Measurements from ENCODE around the gene ATG10.
"Not testable (repeated sequence)": the region's sequence is repeated elsewhere in the genome, so short reads cannot be mapped to it uniquely, and the experiment has no call there.

Gene ATG10

DNA sequence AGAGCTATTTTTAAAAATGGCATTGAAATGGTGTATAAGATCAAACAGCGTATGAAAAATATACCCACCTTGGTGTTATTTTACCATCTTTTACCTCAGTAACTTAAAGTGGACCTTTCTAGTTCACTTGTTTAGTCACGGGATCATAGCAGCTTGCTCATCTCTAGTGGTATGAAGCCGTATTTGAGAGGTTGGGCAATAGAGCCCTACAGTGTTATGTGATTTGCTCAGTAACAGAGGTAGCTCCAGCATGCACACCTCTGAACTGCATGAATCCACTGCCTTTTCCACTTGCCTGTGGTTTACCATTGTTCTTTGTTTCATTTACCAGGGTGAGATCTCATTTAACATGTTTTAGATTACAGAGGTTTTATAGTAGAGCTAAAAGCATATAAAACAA is 134.4 kb downstream of the ATG10 start:
- no peak for DNase-seq
- Histone ChIP-seq H3K4me3 (ENCODE audit: insufficient read depth, low read depth, low read length, poor library complexity, severe bottlenecking) (no peak overlapping the region), H3K36me3 (ENCODE audit: control insufficient read depth, insufficient read depth, low read length) (no peaks in the 10 kb centered on the region), H3K4me1 (ENCODE audit: control insufficient read depth, insufficient read depth, low read length, poor library complexity, severe bottlenecking) (no peaks in the 10 kb centered on the region), H3K9me3 (ENCODE audit: control insufficient read depth, low read length) (no peaks in the 10 kb centered on the region), H3K27me3 (replicated peaks; ENCODE audit: control insufficient read depth, insufficient read depth, low read length, poor library complexity, severe bottlenecking) (no peaks in the 10 kb centered on the region), H3K27ac (ENCODE audit: insufficient read depth, low read length, poor library complexity, severe bottlenecking) (no peak overlapping the region)

DNA sequence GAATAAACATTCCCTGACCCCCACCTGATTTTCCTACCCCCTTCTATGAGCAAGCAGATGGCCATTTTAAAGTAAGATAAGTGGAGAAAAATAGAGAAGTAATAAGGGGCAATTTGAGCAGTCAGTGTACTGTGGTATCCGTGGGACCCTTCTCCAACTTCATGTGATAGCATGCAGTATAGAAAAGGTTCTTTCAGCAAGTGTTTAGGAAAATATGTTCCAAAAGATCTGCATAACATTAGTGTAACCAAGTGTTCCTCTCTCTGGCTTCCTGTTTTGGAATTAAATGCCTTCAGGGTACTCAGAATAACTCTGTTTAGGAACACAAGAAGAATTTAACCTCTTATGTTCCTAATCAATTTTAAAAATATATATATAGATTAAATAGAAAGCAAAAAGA is 134.9 kb downstream of the ATG10 start:
- no peak for DNase-seq
- Histone ChIP-seq H3K9me3 (ENCODE audit: control insufficient read depth, low read length) (no peaks in the 10 kb centered on the region), H3K36me3 (ENCODE audit: control insufficient read depth, insufficient read depth, low read length) (no peaks in the 10 kb centered on the region), H3K4me1 (ENCODE audit: control insufficient read depth, insufficient read depth, low read length, poor library complexity, severe bottlenecking) (no peaks in the 10 kb centered on the region), H3K4me3 (ENCODE audit: insufficient read depth, low read depth, low read length, poor library complexity, severe bottlenecking) (no peak overlapping the region), H3K27me3 (replicated peaks; ENCODE audit: control insufficient read depth, insufficient read depth, low read length, poor library complexity, severe bottlenecking) (no peaks in the 10 kb centered on the region), H3K27ac (ENCODE audit: insufficient read depth, low read length, poor library complexity, severe bottlenecking) (no peak overlapping the region)

- H3K36me3 ChIP-seq (ENCODE audit: control insufficient read depth, insufficient read depth, low read length): no peaks in the 10 kb centered on the region
- H3K4me1 ChIP-seq (ENCODE audit: control insufficient read depth, insufficient read depth, low read length, poor library complexity, severe bottlenecking): no peaks in the 10 kb centered on the region
- H3K4me3 ChIP-seq (ENCODE audit: insufficient read depth, low read depth, low read length, poor library complexity, severe bottlenecking): no peak overlapping the region
- no peaks in the 10 kb centered on the region for H3K9me3 ChIP-seq (ENCODE audit: control insufficient read depth, low read length)
- no peak overlapping the region for H3K27ac ChIP-seq (ENCODE audit: insufficient read depth, low read length, poor library complexity, severe bottlenecking)
- no peaks in the 10 kb centered on the region for H3K27me3 ChIP-seq (replicated peaks; ENCODE audit: control insufficient read depth, insufficient read depth, low read length, poor library complexity, severe bottlenecking)
- DNase-seq: no peak
These were observed 135.4 kb downstream of the ATG10 start for GRCh38 chr5:82107267-82107666.

DNA sequence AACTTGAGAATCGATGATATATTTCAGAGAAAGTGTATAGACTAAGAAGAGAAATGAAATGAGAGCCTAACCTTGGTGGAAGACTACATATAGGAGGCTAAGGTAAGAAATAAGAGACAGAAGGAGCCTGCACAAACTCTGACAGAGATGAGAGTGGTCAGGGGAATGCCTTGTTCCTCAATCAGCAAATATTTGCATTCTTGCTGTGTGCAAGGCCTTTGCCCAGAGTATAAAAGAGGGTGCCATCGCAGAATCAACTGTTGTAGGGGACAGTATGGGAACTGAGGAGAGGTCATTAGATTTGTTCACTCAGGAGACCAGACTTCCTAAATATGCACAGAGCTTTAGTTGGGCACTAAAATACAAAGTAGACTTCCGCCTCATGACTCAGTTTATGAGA is 137.2 kb downstream of the ATG10 start:
- Histone ChIP-seq H3K27me3 (replicated peaks; ENCODE audit: control insufficient read depth, insufficient read depth, low read length, poor library complexity, severe bottlenecking) (no peaks in the 10 kb centered on the region), H3K4me1 (ENCODE audit: control insufficient read depth, insufficient read depth, low read length, poor library complexity, severe bottlenecking) (no peaks in the 10 kb centered on the region), H3K27ac (ENCODE audit: insufficient read depth, low read length, poor library complexity, severe bottlenecking) (no peak overlapping the region), H3K36me3 (ENCODE audit: control insufficient read depth, insufficient read depth, low read length) (no peaks in the 10 kb centered on the region), H3K9me3 (ENCODE audit: control insufficient read depth, low read length) (no peaks in the 10 kb centered on the region), H3K4me3 (ENCODE audit: insufficient read depth, low read depth, low read length, poor library complexity, severe bottlenecking) (no peak overlapping the region)
- DNase-seq: no peak

- not testable (repeated sequence) for H3K36me3 ChIP-seq (ENCODE audit: control insufficient read depth, insufficient read depth, low read length); H3K4me3 ChIP-seq (ENCODE audit: insufficient read depth, low read depth, low read length, poor library complexity, severe bottlenecking); H3K9me3 ChIP-seq (ENCODE audit: control insufficient read depth, low read length); H3K4me1 ChIP-seq (ENCODE audit: control insufficient read depth, insufficient read depth, low read length, poor library complexity, severe bottlenecking); H3K27ac ChIP-seq (ENCODE audit: insufficient read depth, low read length, poor library complexity, severe bottlenecking); DNase-seq; H3K27me3 ChIP-seq (replicated peaks; ENCODE audit: control insufficient read depth, insufficient read depth, low read length, poor library complexity, severe bottlenecking)
These were observed 138.1 kb downstream of the ATG10 start for GRCh38 chr5:82109915-82110314.

DNA sequence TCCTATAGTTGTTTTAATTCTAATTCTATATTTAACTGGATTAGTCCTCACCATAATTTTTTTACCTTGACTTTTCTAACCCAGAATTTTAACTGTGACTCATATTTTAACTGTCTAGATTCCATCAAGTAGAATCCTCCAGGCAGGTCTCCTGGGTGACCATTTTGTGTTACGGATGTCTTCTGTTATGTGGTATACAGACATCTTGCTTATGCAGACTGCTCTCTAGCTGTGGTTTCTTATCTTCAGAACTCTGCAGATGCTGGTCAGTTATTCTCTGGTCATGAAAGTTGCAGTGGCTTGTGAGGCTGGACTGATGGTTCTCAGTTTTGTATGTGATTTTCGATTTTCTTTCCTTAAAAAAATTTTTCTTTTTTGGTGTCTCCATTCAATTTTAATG is 139.4 kb downstream of the ATG10 start:
- no peak for DNase-seq
- H3K36me3 ChIP-seq (ENCODE audit: control insufficient read depth, insufficient read depth, low read length): no peaks in the 10 kb centered on the region

GRCh38 chr5:82115858-82116257 is 144.0 kb downstream of the ATG10 start:
- H3K27me3 ChIP-seq (replicated peaks; ENCODE audit: control insufficient read depth, insufficient read depth, low read length, poor library complexity, severe bottlenecking): no peaks in the 10 kb centered on the region
- DNase-seq: no peak
- no peak overlapping the region for H3K27ac ChIP-seq (ENCODE audit: insufficient read depth, low read length, poor library complexity, severe bottlenecking)
- no peaks in the 10 kb centered on the region for H3K36me3 ChIP-seq (ENCODE audit: control insufficient read depth, insufficient read depth, low read length)
- H3K9me3 ChIP-seq (ENCODE audit: control insufficient read depth, low read length): no peaks in the 10 kb centered on the region
- H3K4me1 ChIP-seq (ENCODE audit: control insufficient read depth, insufficient read depth, low read length, poor library complexity, severe bottlenecking): no peaks in the 10 kb centered on the region
- H3K4me3 ChIP-seq (ENCODE audit: insufficient read depth, low read depth, low read length, poor library complexity, severe bottlenecking): no peak overlapping the region

More for the DNA sequence above, 139.4 kb downstream of the ATG10 start:
- Histone ChIP-seq H3K27me3 (replicated peaks; ENCODE audit: control insufficient read depth, insufficient read depth, low read length, poor library complexity, severe bottlenecking) (no peaks in the 10 kb centered on the region), H3K4me3 (ENCODE audit: insufficient read depth, low read depth, low read length, poor library complexity, severe bottlenecking) (no peak overlapping the region), H3K4me1 (ENCODE audit: control insufficient read depth, insufficient read depth, low read length, poor library complexity, severe bottlenecking) (no peaks in the 10 kb centered on the region), H3K9me3 (ENCODE audit: control insufficient read depth, low read length) (no peaks in the 10 kb centered on the region), H3K27ac (ENCODE audit: insufficient read depth, low read length, poor library complexity, severe bottlenecking) (no peak overlapping the region)

DNA sequence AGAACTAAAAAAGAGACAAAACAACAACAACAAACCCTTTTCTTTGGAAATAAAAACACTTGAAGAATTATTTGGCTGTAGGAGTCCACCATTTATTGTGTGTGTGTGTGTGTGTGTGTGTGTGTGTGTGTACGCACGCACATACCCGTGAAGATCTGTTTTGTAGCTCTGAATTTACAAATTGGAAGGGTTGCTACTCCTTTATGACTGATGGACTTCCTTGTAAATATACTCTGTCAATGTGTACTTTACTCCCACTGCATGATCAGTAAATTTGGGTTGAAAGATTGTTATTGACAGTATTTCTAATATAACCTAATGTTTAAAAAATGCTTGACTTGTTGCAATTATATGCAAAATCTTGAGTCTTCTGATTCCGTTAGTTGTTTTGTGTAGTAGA is 148.1 kb downstream of the ATG10 start:
- DNase-seq: no peak
- Histone ChIP-seq H3K36me3 (ENCODE audit: control insufficient read depth, insufficient read depth, low read length) (no peaks in the 10 kb centered on the region), H3K4me1 (ENCODE audit: control insufficient read depth, insufficient read depth, low read length, poor library complexity, severe bottlenecking) (no peaks in the 10 kb centered on the region), H3K27me3 (replicated peaks; ENCODE audit: control insufficient read depth, insufficient read depth, low read length, poor library complexity, severe bottlenecking) (no peaks in the 10 kb centered on the region), H3K9me3 (ENCODE audit: control insufficient read depth, low read length) (no peaks in the 10 kb centered on the region), H3K27ac (ENCODE audit: insufficient read depth, low read length, poor library complexity, severe bottlenecking) (no peak overlapping the region), H3K4me3 (ENCODE audit: insufficient read depth, low read depth, low read length, poor library complexity, severe bottlenecking) (no peak overlapping the region)

DNA sequence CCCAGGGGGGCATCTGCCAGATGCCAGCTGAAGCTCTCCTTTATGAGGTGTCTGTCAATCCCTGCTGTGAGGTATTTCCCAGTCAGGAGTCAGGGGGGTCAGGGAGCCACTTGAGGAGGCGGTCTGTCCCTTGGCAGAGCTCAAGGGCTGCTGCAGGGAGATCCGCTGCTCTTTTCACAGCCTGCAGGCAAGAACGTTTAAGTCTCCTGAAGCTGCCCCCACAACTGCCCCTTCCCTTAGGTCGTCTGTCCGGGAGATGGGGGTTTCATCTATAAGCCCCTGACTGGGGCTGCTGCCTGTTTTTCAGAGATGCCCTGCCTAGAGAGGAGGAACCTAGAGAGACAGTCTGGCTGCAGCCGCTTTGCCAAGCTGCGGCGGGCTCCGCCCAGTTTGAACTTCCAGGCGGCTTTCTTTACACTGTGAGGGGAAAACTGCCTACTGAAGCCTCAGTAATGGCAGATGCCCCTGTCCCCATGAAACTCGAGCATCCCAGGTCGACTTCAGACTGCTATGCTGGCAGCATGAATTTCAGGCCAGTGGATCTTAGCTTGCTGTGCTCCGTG is 158.0 kb downstream of the ATG10 start:
- Histone ChIP-seq H3K4me3 (ENCODE audit: insufficient read depth, low read depth, low read length, poor library complexity, severe bottlenecking) (no peak overlapping the region), H3K36me3 (ENCODE audit: control insufficient read depth, insufficient read depth, low read length) (no peaks in the 10 kb centered on the region)

GRCh38 chr5:82130602-82131001 is 158.8 kb downstream of the ATG10 start:
- Histone ChIP-seq H3K27ac (ENCODE audit: insufficient read depth, low read length, poor library complexity, severe bottlenecking) (no peak overlapping the region), H3K4me3 (ENCODE audit: insufficient read depth, low read depth, low read length, poor library complexity, severe bottlenecking) (no peak overlapping the region), H3K9me3 (ENCODE audit: control insufficient read depth, low read length) (no peaks in the 10 kb centered on the region), H3K4me1 (ENCODE audit: control insufficient read depth, insufficient read depth, low read length, poor library complexity, severe bottlenecking) (no peaks in the 10 kb centered on the region), H3K27me3 (replicated peaks; ENCODE audit: control insufficient read depth, insufficient read depth, low read length, poor library complexity, severe bottlenecking) (no peaks in the 10 kb centered on the region), H3K36me3 (ENCODE audit: control insufficient read depth, insufficient read depth, low read length) (no peaks in the 10 kb centered on the region)
- DNase-seq: no peak

More for the DNA sequence above, 158.0 kb downstream of the ATG10 start:
- H3K27me3 ChIP-seq (replicated peaks; ENCODE audit: control insufficient read depth, insufficient read depth, low read length, poor library complexity, severe bottlenecking): no peaks in the 10 kb centered on the region
- H3K4me1 ChIP-seq (ENCODE audit: control insufficient read depth, insufficient read depth, low read length, poor library complexity, severe bottlenecking): no peaks in the 10 kb centered on the region
- no peak for DNase-seq
- no peak overlapping the region for H3K27ac ChIP-seq (ENCODE audit: insufficient read depth, low read length, poor library complexity, severe bottlenecking)
- H3K9me3 ChIP-seq (ENCODE audit: control insufficient read depth, low read length): no peaks in the 10 kb centered on the region

GRCh38 chr5:82137205-82137604 is 165.4 kb downstream of the ATG10 start:
- Histone ChIP-seq H3K36me3 (ENCODE audit: control insufficient read depth, insufficient read depth, low read length) (no peaks in the 10 kb centered on the region), H3K9me3 (ENCODE audit: control insufficient read depth, low read length) (no peaks in the 10 kb centered on the region), H3K4me1 (ENCODE audit: control insufficient read depth, insufficient read depth, low read length, poor library complexity, severe bottlenecking) (no peaks in the 10 kb centered on the region), H3K27ac (ENCODE audit: insufficient read depth, low read length, poor library complexity, severe bottlenecking) (no peak overlapping the region), H3K4me3 (ENCODE audit: insufficient read depth, low read depth, low read length, poor library complexity, severe bottlenecking) (no peak overlapping the region), H3K27me3 (replicated peaks; ENCODE audit: control insufficient read depth, insufficient read depth, low read length, poor library complexity, severe bottlenecking) (no peaks in the 10 kb centered on the region)
- DNase-seq: no peak
